ENCODE results near the gene HSD17B13.
"Not testable (repeated sequence)": the region's sequence is repeated elsewhere in the genome, so short reads cannot be mapped to it uniquely, and the experiment has no call there.

DNA sequence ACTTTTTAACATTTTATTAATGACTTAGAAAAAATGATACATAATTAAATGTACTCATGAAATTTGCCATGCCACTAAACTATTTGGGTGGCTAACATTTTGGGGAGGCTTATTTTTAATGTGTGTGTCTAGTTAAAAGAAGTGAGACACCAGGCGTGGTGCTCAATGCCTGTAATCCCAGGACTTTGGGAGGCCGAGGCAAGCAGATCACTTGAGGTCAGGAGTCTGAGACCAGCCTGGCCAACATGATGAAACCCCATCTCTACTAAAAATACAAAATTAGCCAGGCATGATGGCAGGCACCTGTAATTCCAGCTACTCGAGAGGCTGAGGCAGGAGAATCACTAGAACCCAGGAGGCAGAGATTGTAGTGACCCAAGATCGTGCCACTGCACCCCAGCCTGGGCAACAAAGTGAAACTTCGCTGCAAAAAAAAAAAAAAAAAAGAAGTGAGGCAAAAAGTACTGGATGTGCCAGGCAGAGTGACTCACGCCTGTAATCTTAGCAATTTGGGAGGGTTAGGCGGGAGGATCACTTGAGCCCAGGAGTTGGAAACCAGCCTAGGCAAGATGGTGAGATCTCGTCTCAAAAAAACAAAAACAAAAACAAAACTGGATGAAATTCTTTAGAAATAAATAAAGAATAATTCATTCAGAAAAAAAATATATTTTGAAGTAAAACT, 19.4 kb upstream of the HSD17B13 start:
- TF ChIP-seq POLR2AphosphoS5 (IDR thresholded peaks at IDR 0.05; ENCODE audit: low read depth, low read length); SIN3A (IDR thresholded peaks at IDR 0.05; ENCODE audit: borderline replicate concordance, insufficient read depth, low read depth, low read length): not testable (repeated sequence)
